ENCODE results near the gene DCAF10. TPM values are rescaled to one million over a fixed set of nuclear protein-coding genes. Genes with fewer than 3 reads are reported as not detected.
A peak's percentile ranks its signal among the peaks of the same experiment; 100 is the strongest.

DCAF10 gene
- total and polyA plus RNA-seq, 2 of the 13 experiments (the other 11 are each of a cell fraction or from before 2014, with no cell fraction given) = 9.2 to 20.3 TPM

GRCh38 chr9:37904445-37905130 lies 104.0 kb downstream of the DCAF10 start (continued):
- TF ChIP-seq SMC3 (IDR thresholded peaks at IDR 0.05; ENCODE audit: low read length) (0 out of 2 replicates have a peak, but pooled peaks have one; percentile 17), ASH2L (IDR thresholded peaks at IDR 0.05; ENCODE audit: insufficient read length, low read depth, low read length) (peak; percentile 4), AKAP8 (CRISPR knock-in tag; IDR thresholded peaks at IDR 0.05) (no peak), ZNF816 (CRISPR knock-in tag; IDR thresholded peaks at IDR 0.05; ENCODE audit: borderline replicate concordance) (peak; percentile 11; the same call in 1 of the 2 replicates), ZNF761 (CRISPR knock-in tag; conservative IDR thresholded peaks at IDR 0.05) (no peak), TP53 (CRISPR knock-in tag; conservative IDR thresholded peaks at IDR 0.05) (0 out of 2 replicates have a peak, but pooled peaks have one; percentile 50), ATF1 (CRISPR knock-in tag; IDR thresholded peaks at IDR 0.05) (no peak), SRY (CRISPR knock-in tag; IDR thresholded peaks at IDR 0.05) (no peak), CREB3 (CRISPR knock-in tag; IDR thresholded peaks at IDR 0.05) (no peak), ZNF292 (CRISPR knock-in tag; IDR thresholded peaks at IDR 0.05; ENCODE audit: borderline replicate concordance, low read depth) (peak; percentile 8; the same call in 1 of the 2 replicates), HDAC2 (CRISPR knock-in tag; IDR thresholded peaks at IDR 0.05) (0 out of 2 replicates have a peak, but pooled peaks have one; percentile 0), ZMYM4 (CRISPR knock-in tag; IDR thresholded peaks at IDR 0.05) (no peak), ZNF205 (CRISPR knock-in tag; IDR thresholded peaks at IDR 0.05) (no peak), AHR (CRISPR knock-in tag; IDR thresholded peaks at IDR 0.05) (no peak), ZNF225 (CRISPR knock-in tag; IDR thresholded peaks at IDR 0.05) (no peak), BRF2 (CRISPR knock-in tag; IDR thresholded peaks at IDR 0.05) (0 out of 2 replicates have a peak, but pooled peaks have one; percentile 8), ZFYVE20 (CRISPR knock-in tag; IDR thresholded peaks at IDR 0.05; ENCODE audit: borderline replicate concordance, low read depth) (no peak)
- TF ChIP-seq, protein P1, sequence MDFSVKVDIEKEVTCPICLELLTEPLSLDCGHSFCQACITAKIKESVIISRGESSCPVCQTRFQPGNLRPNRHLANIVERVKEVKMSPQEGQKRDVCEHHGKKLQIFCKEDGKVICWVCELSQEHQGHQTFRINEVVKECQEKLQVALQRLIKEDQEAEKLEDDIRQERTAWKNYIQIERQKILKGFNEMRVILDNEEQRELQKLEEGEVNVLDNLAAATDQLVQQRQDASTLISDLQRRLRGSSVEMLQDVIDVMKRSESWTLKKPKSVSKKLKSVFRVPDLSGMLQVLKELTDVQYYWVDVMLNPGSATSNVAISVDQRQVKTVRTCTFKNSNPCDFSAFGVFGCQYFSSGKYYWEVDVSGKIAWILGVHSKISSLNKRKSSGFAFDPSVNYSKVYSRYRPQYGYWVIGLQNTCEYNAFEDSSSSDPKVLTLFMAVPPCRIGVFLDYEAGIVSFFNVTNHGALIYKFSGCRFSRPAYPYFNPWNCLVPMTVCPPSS (IDR thresholded peaks at IDR 0.05) = no peak
- TF ChIP-seq, protein P2, sequence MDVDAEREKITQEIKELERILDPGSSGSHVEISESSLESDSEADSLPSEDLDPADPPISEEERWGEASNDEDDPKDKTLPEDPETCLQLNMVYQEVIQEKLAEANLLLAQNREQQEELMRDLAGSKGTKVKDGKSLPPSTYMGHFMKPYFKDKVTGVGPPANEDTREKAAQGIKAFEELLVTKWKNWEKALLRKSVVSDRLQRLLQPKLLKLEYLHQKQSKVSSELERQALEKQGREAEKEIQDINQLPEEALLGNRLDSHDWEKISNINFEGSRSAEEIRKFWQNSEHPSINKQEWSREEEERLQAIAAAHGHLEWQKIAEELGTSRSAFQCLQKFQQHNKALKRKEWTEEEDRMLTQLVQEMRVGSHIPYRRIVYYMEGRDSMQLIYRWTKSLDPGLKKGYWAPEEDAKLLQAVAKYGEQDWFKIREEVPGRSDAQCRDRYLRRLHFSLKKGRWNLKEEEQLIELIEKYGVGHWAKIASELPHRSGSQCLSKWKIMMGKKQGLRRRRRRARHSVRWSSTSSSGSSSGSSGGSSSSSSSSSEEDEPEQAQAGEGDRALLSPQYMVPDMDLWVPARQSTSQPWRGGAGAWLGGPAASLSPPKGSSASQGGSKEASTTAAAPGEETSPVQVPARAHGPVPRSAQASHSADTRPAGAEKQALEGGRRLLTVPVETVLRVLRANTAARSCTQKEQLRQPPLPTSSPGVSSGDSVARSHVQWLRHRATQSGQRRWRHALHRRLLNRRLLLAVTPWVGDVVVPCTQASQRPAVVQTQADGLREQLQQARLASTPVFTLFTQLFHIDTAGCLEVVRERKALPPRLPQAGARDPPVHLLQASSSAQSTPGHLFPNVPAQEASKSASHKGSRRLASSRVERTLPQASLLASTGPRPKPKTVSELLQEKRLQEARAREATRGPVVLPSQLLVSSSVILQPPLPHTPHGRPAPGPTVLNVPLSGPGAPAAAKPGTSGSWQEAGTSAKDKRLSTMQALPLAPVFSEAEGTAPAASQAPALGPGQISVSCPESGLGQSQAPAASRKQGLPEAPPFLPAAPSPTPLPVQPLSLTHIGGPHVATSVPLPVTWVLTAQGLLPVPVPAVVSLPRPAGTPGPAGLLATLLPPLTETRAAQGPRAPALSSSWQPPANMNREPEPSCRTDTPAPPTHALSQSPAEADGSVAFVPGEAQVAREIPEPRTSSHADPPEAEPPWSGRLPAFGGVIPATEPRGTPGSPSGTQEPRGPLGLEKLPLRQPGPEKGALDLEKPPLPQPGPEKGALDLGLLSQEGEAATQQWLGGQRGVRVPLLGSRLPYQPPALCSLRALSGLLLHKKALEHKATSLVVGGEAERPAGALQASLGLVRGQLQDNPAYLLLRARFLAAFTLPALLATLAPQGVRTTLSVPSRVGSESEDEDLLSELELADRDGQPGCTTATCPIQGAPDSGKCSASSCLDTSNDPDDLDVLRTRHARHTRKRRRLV (CRISPR knock-in tag; IDR thresholded peaks at IDR 0.05) = 0 out of 2 replicates have a peak, but pooled peaks have one; percentile 39
- TF ChIP-seq, protein P3, sequence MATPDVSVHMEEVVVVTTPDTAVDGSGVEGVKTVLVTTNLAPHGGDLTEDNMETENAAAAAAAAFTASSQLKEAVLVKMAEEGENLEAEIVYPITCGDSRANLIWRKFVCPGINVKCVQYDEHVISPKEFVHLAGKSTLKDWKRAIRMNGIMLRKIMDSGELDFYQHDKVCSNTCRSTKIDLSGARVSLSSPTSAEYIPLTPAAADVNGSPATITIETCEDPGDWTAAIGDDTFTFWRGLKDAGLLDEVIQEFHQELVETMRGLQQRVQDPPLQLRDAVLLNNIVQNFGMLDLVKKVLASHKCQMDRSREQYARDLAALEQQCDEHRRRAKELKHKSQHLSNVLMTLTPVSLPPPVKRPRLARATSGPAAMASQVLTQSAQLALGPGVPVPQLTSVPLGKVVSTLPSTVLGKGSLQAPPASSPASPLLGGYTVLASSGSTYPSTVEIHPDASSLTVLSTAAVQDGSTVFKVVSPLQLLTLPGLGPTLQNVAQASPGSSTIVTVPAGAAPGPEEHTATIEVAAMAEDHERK (CRISPR knock-in tag; IDR thresholded peaks at IDR 0.05; ENCODE audit: low read depth) = no peak

All from HepG2 (cell line).